GM21528 (cell line): ENCODE measurements around the gene KXD1.

Source experiments
- ATAC-seq: cut with Tn5 transposase; IDR thresholded peaks from one replicate; pipeline ENCODE4 v1.9.1; 2021; ENCODE audit warnings: mild to moderate bottlenecking, moderate library complexity; ENCODE audit not compliant: unreplicated experiment, low FRiP score

Gene KXD1

DNA sequence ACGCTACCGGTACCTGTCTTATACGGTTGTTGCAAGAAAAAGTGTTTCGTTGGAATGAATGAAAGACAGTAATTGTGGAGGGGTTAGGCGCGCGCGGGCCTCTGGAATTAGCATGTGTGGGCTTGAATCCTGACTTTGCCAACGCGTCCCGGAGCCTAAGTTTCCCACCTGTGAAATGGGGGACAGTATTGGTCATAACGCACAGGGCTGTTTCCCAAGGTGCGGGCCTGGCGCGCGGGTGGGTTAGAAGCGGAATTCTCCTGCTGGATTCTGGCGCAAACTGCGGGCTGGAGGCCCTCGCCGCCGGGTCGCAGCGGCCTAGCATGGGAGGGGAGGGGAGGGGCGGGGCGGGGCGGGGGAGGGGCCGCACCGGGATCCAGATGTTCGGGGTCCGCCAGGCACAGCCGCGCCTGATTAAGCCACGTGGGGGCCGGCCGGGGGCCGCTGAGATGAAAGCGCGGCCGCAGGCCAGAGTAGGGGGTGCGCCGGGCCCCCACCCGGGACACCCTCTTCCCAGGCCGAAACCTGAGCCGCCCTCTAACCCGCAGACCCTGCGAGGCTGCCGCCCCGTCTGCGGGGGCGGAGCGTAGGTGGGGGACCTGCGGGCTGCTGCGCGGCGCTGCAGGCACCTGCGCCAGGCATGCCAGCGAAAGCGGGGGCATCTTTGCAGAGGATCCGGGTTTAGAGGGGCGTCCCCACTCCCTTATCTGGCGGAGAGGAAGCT, 53.8 kb downstream of the KXD1 start:
- ATAC-seq = no peak

DNA sequence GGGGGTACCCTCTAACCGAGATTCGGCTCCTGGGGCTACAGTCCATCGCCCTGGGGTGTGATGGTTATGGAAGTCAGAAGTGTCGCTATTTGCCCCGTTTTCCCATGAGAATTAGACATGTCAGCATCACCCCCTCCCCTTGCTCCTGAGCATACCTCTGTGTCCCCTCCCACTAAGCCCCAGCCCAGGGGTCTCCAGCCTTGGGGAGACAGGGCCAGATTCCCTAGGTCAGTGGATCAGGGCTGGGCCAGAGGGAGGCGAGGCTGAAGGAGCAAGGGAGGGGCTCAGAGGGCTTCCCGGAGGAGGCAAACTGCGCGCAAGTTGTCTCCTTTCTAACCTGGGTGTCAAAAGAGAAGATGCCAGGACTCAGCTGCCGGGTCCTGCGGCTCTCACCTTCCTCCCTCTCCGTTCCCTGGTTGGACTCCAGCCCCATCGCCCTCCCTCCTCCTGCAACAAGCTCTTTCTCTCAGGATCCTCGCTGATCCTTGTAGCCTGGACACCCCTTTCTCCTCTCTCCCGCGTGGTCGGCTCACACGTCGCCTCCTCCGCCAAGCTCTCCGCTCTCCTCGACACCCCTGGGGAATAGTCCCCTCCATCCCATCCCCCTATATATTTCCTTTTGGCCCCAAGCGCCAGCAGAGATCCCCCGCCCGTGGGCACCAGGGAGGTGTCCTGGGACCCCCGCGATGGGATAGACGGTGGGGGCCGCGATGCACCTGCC, 54.5 kb downstream of the KXD1 start:
- ATAC-seq = no peak

DNA sequence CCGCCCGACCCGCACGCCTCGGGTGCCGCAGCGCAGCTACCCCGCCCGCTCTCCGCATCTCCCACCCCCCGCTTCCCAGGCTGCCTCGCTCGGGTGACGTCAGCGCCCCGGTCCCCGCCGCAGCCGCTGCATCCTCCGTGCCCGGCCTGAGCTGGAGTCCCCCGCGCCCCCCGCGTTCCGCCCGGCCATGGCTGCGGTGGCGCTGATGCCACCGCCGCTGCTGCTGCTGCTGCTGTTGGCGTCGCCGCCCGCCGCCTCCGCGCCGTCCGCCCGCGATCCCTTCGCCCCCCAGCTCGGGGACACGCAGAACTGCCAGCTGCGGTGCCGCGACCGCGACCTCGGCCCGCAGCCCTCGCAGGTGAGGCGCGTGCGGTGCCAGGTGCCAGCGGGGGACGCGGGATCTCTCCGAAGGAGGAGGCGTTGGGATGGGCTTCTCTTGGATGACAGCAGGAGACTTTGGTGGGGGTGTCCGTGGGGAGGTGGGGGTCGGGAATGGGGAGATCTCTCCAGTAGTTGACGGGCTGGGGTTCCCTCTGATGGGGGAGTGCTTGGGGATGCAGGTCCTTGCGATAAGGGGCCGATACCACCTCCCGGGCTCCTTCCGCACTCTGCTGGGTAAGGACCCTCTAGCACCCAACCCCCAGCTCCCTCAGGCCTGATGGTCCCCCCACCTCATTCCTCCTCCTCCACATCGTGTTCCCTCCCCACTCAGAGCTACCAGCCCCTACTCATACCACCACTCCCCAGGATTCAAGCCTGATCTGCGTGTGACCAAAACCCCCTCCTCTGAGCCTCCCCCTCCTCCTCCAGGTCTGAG, 55.3 kb downstream of the KXD1 start, which contains the start of gene TMEM59L:
Gene TMEM59L, plus strand, starts transcription at position 99 of the 817 bp plus-strand sequence. Its CDS starts 89 bp downstream, at position 188.
- ATAC-seq = no peak

DNA sequence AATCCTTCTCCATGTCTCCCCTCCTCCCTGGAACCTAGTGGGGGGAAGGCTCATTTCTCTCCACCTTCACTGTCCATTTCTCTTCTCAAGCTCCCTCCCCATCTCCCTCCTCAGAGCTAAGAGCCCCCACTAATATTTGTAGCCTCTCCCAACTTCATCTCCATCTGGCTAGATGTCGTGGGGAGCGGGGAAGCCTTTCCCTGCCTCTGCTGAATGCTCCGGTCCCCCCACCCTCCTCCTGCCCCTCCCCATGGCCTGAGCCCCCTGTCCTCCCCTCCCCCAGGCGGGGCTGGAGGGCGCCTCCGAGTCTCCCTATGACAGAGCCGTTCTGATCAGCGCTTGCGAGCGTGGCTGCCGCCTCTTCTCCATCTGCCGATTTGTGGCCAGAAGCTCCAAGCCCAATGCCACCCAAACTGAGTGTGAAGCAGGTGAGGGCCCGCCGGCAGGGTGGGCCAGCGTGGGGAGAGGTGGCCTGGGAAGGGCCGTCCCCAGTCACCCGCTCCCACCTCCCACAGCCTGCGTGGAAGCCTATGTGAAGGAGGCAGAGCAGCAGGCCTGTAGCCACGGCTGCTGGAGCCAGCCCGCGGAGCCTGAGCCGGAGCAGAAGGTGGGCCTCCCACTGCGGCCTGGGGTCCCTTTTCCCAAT, 56.0 kb downstream of the KXD1 start:
- no peak for ATAC-seq

DNA sequence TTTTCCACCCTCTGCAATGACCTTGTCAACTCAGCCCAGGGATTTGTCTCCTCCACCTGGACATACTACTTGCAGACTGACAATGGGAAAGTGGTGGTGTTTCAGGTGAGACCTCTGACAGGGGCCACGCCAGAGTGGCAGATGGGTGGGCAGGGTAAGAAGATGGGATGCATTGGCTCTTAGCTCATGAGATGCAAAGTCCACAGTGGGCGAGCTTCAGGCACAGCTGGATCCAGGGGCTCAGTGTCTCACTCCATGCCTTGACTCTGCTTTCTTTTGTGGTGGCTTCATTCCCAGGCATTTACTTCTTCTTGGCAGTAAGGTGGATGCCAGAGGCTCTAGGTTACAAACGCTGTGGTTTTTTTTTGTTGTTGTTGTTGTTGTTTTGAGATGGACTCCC, 58.4 kb downstream of the KXD1 start:
- no peak for ATAC-seq

DNA sequence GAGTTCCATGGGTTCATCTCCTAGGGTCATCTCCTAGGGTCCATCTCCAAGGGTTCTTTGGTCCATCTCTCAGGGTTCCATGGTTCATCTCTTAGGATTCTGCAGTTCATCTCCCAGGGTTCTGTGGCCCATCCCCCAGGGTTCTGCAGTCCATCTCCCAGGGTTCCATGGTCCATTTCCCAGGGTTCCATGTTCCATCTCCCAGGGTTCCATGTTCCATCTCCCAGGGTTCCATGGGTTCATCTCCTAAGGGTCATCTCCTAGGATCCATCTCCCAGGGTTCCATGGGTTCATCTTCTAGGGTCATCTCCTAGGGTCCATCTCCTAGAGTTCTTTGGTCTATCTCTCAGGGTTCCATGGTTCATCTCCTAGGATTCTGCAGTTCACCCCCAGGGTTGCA, 59.9 kb downstream of the KXD1 start:
- ATAC-seq = no peak

DNA sequence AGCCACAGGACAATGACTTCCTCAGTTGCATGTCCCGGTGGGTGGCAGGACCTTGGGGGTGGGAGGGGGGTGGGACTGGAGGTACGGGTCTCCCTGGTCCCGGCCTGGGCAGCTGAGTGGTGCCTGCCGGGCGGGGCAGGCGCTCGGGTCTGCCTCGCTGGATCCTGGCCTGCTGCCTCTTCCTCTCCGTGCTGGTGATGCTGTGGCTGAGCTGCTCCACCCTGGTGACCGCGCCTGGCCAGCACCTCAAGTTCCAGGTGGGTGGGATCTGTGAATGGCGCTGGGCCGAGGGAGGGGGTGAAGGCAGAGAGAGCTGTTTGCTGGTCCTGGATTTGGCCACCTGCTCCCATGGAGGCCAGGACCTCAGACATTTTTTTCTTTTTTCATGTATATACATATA, 60.6 kb downstream of the KXD1 start:
- ATAC-seq = no peak
